HEK293 (cell line): ENCODE data around the gene BAIAP3.

Experiments used
- PBX3 ChIP-seq: sonication (generic); formaldehyde crosslinking; IDR thresholded peaks from 2 replicates; pipeline ENCODE4 v1.8.1; 2022; ENCODE audit warnings: mild to moderate bottlenecking, moderate library complexity, missing genetic modification reagents
- SP3 ChIP-seq: fragments of 450-650 bp; formaldehyde crosslinking; IDR thresholded peaks from 2 replicates; pipeline ENCODE4 v1.5.1; 2016; ENCODE audit warnings: missing biosample characterization, missing genetic modification characterization
- YY1 ChIP-seq: fragments of 450-650 bp; formaldehyde crosslinking; IDR thresholded peaks from 2 replicates; pipeline ENCODE4 v1.5.1; 2018; ENCODE audit warnings: missing biosample characterization, missing genetic modification characterization
- YY2 ChIP-seq: fragments of 450-650 bp; formaldehyde crosslinking; IDR thresholded peaks from 2 replicates; pipeline ENCODE4 v1.5.1; 2016; ENCODE audit warnings: missing biosample characterization, missing genetic modification characterization
- ZBTB26 ChIP-seq: fragments of 450-650 bp; formaldehyde crosslinking; optimal IDR thresholded peaks from 2 replicates; pipeline ENCODE3; 2016; ENCODE audit warnings: missing biosample characterization, mild to moderate bottlenecking, missing genetic modification characterization
- ZBTB8A ChIP-seq: fragments of 450-650 bp; formaldehyde crosslinking; IDR thresholded peaks from 2 replicates; pipeline ENCODE4 v1.5.1; 2016; ENCODE audit warnings: missing biosample characterization, missing genetic modification characterization
- ZFHX2 ChIP-seq: fragments of 450-650 bp; formaldehyde crosslinking; conservative IDR thresholded peaks from 2 replicates; pipeline ENCODE4 v1.5.1; 2016; ENCODE audit warnings: missing biosample characterization, missing genetic modification characterization
- ZFP69B ChIP-seq: fragments of 450-650 bp; formaldehyde crosslinking; IDR thresholded peaks from 2 replicates; pipeline ENCODE4 v1.5.1; 2016; ENCODE audit warnings: missing biosample characterization, missing genetic modification characterization
- ZIC2 ChIP-seq: fragments of 450-650 bp; formaldehyde crosslinking; IDR thresholded peaks from 2 replicates; pipeline ENCODE4 v1.5.1; 2016; ENCODE audit warnings: missing biosample characterization, missing genetic modification characterization
- ZNF146 ChIP-seq: fragments of 450-650 bp; formaldehyde crosslinking; IDR thresholded peaks from 2 replicates; pipeline ENCODE4 v1.5.1; 2016; ENCODE audit warnings: missing biosample characterization, missing genetic modification characterization
- ZNF184 ChIP-seq: fragments of 450-650 bp; IDR thresholded peaks from 2 replicates; pipeline ENCODE4 v1.5.1; 2018; ENCODE audit warnings: missing biosample characterization, mild to moderate bottlenecking, missing genetic modification characterization
- ZNF324 ChIP-seq: fragments of 450-650 bp; formaldehyde crosslinking; IDR thresholded peaks from 2 replicates; pipeline ENCODE4 v1.5.1; 2016; ENCODE audit warnings: missing biosample characterization, missing genetic modification characterization
- ZNF335 ChIP-seq: fragments of 450-650 bp; formaldehyde crosslinking; conservative IDR thresholded peaks from 2 replicates; pipeline ENCODE4 v1.5.1; 2016; ENCODE audit warnings: missing biosample characterization, missing genetic modification characterization
- ZNF423 ChIP-seq: fragments of 450-650 bp; formaldehyde crosslinking; IDR thresholded peaks from 2 replicates; pipeline ENCODE4 v1.5.1; 2016; ENCODE audit warnings: missing biosample characterization, missing genetic modification characterization
- ZNF510 ChIP-seq: fragments of 450-650 bp; formaldehyde crosslinking; IDR thresholded peaks from 2 replicates; pipeline ENCODE4 v1.5.1; 2018; ENCODE audit warnings: mild to moderate bottlenecking, missing genetic modification characterization, missing biosample characterization; ENCODE audit not compliant: insufficient replicate concordance
- ZNF518A ChIP-seq: fragments of 450-650 bp; formaldehyde crosslinking; conservative IDR thresholded peaks from 2 replicates; pipeline ENCODE4 v1.5.1; 2016; ENCODE audit warnings: low read depth, missing biosample characterization, missing genetic modification characterization
- ZNF571 ChIP-seq: fragments of 450-650 bp; formaldehyde crosslinking; IDR thresholded peaks from 2 replicates; pipeline ENCODE4 v1.5.0; 2017; ENCODE audit warnings: missing biosample characterization, missing genetic modification characterization
- ZNF596 ChIP-seq: fragments of 450-650 bp; IDR thresholded peaks from 2 replicates; pipeline ENCODE4 v1.5.0; 2018; ENCODE audit warnings: missing biosample characterization, mild to moderate bottlenecking, missing genetic modification characterization, moderate library complexity
- ZNF610 ChIP-seq: fragments of 450-650 bp; formaldehyde crosslinking; IDR thresholded peaks from 2 replicates; pipeline ENCODE4 v1.5.1; 2016; ENCODE audit warnings: missing biosample characterization, missing genetic modification characterization, borderline replicate concordance
- ZNF629 ChIP-seq: fragments of 450-650 bp; formaldehyde crosslinking; IDR thresholded peaks from 2 replicates; pipeline ENCODE4 v1.5.1; 2017; ENCODE audit warnings: missing biosample characterization, missing genetic modification characterization
- ZNF639 ChIP-seq: fragments of 450-650 bp; formaldehyde crosslinking; IDR thresholded peaks from 2 replicates; pipeline ENCODE4 v1.5.1; 2016; ENCODE audit warnings: missing biosample characterization, missing genetic modification characterization
- ZSCAN18 ChIP-seq: fragments of 450-650 bp; formaldehyde crosslinking; IDR thresholded peaks from 2 replicates; pipeline ENCODE4 v1.5.1; 2016; ENCODE audit warnings: missing biosample characterization, missing genetic modification characterization
- ZXDB ChIP-seq: fragments of 450-650 bp; formaldehyde crosslinking; IDR thresholded peaks from 2 replicates; pipeline ENCODE4 v1.5.1; 2016; ENCODE audit warnings: missing biosample characterization, missing genetic modification characterization
- TF ChIP-seq, protein P1 (sequence below): fragments of 450-650 bp; formaldehyde crosslinking; IDR thresholded peaks from 2 replicates; pipeline ENCODE4 v1.5.1; 2016; ENCODE audit warnings: missing biosample characterization, missing genetic modification characterization
- TF ChIP-seq, protein P2 (sequence below): fragments of 450-650 bp; formaldehyde crosslinking; IDR thresholded peaks from 2 replicates; pipeline ENCODE4 v1.5.0; 2017; ENCODE audit warnings: missing biosample characterization, missing genetic modification characterization, borderline replicate concordance

Gene BAIAP3

GRCh38 chr16:1308977-1309885 lies 24.2 kb upstream of the BAIAP3 start, which contains the start of gene UBE2I (continued):
- TF ChIP-seq ZFHX2 (tag by site-specific recombination): peak; percentile 63; the same call in 1 of the 2 replicates
- TF ChIP-seq ZNF518A (tag by site-specific recombination): peak; percentile 58
- TF ChIP-seq, protein P1, sequence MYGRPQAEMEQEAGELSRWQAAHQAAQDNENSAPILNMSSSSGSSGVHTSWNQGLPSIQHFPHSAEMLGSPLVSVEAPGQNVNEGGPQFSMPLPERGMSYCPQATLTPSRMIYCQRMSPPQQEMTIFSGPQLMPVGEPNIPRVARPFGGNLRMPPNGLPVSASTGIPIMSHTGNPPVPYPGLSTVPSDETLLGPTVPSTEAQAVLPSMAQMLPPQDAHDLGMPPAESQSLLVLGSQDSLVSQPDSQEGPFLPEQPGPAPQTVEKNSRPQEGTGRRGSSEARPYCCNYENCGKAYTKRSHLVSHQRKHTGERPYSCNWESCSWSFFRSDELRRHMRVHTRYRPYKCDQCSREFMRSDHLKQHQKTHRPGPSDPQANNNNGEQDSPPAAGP (tag by site-specific recombination): peak; percentile 97
- peak; percentile 91 for TF ChIP-seq ZSCAN18 (tag by site-specific recombination)
- TF ChIP-seq ZFP69B (tag by site-specific recombination): peak; percentile 94
- TF ChIP-seq YY2 (tag by site-specific recombination): peak; percentile 62
- TF ChIP-seq ZNF335: peak; percentile 95
- TF ChIP-seq ZNF510 (tag by site-specific recombination): no peak
- peak; percentile 76 for TF ChIP-seq ZNF146
- no peak for TF ChIP-seq ZNF423 (tag by site-specific recombination)
- no peak for TF ChIP-seq ZNF596 (tag by site-specific recombination)
- TF ChIP-seq SP3 (tag by site-specific recombination): peak; percentile 94
- TF ChIP-seq ZNF571 (tag by site-specific recombination): no peak
- TF ChIP-seq, protein P2, sequence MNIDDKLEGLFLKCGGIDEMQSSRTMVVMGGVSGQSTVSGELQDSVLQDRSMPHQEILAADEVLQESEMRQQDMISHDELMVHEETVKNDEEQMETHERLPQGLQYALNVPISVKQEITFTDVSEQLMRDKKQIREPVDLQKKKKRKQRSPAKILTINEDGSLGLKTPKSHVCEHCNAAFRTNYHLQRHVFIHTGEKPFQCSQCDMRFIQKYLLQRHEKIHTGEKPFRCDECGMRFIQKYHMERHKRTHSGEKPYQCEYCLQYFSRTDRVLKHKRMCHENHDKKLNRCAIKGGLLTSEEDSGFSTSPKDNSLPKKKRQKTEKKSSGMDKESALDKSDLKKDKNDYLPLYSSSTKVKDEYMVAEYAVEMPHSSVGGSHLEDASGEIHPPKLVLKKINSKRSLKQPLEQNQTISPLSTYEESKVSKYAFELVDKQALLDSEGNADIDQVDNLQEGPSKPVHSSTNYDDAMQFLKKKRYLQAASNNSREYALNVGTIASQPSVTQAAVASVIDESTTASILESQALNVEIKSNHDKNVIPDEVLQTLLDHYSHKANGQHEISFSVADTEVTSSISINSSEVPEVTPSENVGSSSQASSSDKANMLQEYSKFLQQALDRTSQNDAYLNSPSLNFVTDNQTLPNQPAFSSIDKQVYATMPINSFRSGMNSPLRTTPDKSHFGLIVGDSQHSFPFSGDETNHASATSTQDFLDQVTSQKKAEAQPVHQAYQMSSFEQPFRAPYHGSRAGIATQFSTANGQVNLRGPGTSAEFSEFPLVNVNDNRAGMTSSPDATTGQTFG (tag by site-specific recombination): peak; percentile 72; the same call in 1 of the 2 replicates
- TF ChIP-seq ZNF629 (tag by site-specific recombination): peak; percentile 77
- TF ChIP-seq ZNF324 (tag by site-specific recombination): peak; percentile 98
- TF ChIP-seq ZXDB: peak; percentile 92
- peak; percentile 90 for TF ChIP-seq ZNF610
- no peak; the same call in 1 of the 2 replicates for TF ChIP-seq PBX3
- peak; percentile 80; the same call in 1 of the 2 replicates for TF ChIP-seq YY1 (tag by site-specific recombination)
- TF ChIP-seq ZNF184 (tag by site-specific recombination): 0 out of 2 replicates have a peak, but pooled peaks have one; percentile 45
- TF ChIP-seq ZIC2 (tag by site-specific recombination): peak; percentile 64
- peak; percentile 69 for TF ChIP-seq ZBTB8A (tag by site-specific recombination)
- peak; percentile 97 for TF ChIP-seq ZBTB26 (tag by site-specific recombination)
- peak; percentile 99 for TF ChIP-seq ZNF639 (tag by site-specific recombination)
